Prostate gland (tissue), 2 donors: ENCODE measurements around the gene AMHR2. TPM values are rescaled to one million over a fixed set of nuclear protein-coding genes. Genes with fewer than 3 reads are reported as not detected.

Source experiments
- DNase-seq: peaks from one replicate; pipeline ENCODE4 v3.0.0-alpha.2; 2019; ENCODE audit warnings: low spot score
- H3K27ac ChIP-seq, 2 donors: fragments of 200-600 bp; sonication (generic); 2 replicates each; pipeline ENCODE4 v1.5.1; 2017 to 2019
- H3K27me3 ChIP-seq: fragments of 200-600 bp; sonication (generic); replicated peaks from 2 replicates; pipeline ENCODE4 v1.5.1; 2019; ENCODE audit not compliant: insufficient read depth
- H3K36me3 ChIP-seq, 2 donors: fragments of 200-600 bp; sonication (generic); 1 replicate in 1 of 2; 2 replicates in 1 of 2; pipeline versions ENCODE4 v1.5.1 to v1.8.1; 2017 to 2019
- H3K4me1 ChIP-seq: fragments of 200-600 bp; sonication (generic); replicated peaks from 2 replicates; pipeline ENCODE4 v1.5.1; 2019
- H3K4me3 ChIP-seq, 2 donors: fragments of 200-600 bp; sonication (generic); 2 replicates each; pipeline ENCODE4 v1.5.1; 2017 to 2019
- H3K9me3 ChIP-seq: fragments of 200-600 bp; sonication (generic); 2 replicates; pipeline ENCODE4 v1.5.1; 2017
- POLR2A ChIP-seq: fragments of 450-650 bp; IDR thresholded peaks from one replicate; pipeline ENCODE4 v1.6.1; 2016; ENCODE audit warnings: antibody characterized with exemption, mild to moderate bottlenecking
- POLR2AphosphoS5 ChIP-seq: sonication (generic); formaldehyde crosslinking; IDR thresholded peaks from one replicate; pipeline ENCODE4 v1.6.1; 2017; ENCODE audit warnings: antibody characterized with exemption
- WGBS: methylation state at CpG from one replicate; pipeline ENCODE4 v1.1.5; 2018; 5-methylcytosine and 5-hydroxymethylcytosine counted together
- intact Hi-C: fragments of 100-400 bp; cut with DNase I; formaldehyde crosslinking; loops from one replicate; pipeline ENCODE4 v1.14.2; 2022
- total RNA-seq, 2 donors: library from RNA; depleted of rRNA; stranded (reverse); fragments of >200 nt; gene quantifications; one replicate each; pipeline ENCODE4 v1.1.0, GENCODE V29; 2016
- TF ChIP-seq, protein P1 (sequence below), 4 experiments: fragments of 200-600 bp in 2 of 4; fragments of 450-650 bp in 2 of 4; sonication (generic) in 2 of 4; IDR thresholded peaks; 1 replicate in 3 of 4; 2 replicates in 1 of 4; pipeline ENCODE4 v1.5.1; 2016 to 2019; ENCODE audit warnings: antibody characterized with exemption in 4 of 4, mild to moderate bottlenecking in 2 of 4, moderate library complexity in 2 of 4

AMHR2 gene
- total RNA-seq, 2 donors from 2014 or later, result 44.5 TPM; not detected in 1

DNA sequence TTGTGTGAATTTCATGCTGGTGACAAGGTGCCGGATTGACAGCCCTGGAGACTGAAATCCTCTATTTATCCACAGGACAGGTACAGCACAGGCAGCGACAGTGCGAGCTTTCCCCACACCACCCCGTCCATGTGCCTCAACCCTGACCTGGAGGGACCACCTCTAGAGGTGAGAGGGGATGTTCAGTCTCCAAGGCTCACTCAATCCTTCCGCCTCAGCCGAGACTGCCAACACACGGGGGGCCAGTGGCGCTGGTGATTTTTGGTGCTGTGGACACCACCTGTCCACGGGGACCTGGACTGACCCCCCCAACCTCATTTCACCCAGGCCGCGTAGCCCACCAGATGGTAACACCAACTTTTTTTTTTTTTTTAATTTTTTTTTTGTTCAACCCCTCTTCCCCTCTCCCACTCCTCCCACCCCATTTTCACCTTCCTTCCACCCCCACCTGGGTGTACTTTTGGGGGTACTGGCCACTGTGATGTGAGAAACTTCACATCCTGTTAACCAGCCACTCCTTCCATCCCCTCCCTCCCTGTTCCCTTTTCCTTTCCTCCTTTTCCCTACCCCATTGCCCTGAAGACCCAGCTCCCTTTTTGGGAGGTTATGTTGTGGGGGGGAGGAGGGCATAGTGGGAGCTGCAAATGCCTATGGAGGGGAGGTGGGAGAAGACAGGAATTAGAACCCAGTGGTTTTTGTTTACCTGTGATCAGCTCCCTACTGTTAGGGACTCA, 41.2 kb downstream of the AMHR2 start:
- H3K27ac ChIP-seq, result no peak overlapping the region
- 89% methylated on average over 11 of the region's 11 CpGs for WGBS
- H3K36me3 ChIP-seq, result peaks cover 45 to 61% of the 10 kb centered on the region in 2 donors
- no peak for DNase-seq
- intact Hi-C loops, result no loop called here
- TF ChIP-seq POLR2A (no peak), POLR2AphosphoS5 (no peak)
- TF ChIP-seq, protein P1, sequence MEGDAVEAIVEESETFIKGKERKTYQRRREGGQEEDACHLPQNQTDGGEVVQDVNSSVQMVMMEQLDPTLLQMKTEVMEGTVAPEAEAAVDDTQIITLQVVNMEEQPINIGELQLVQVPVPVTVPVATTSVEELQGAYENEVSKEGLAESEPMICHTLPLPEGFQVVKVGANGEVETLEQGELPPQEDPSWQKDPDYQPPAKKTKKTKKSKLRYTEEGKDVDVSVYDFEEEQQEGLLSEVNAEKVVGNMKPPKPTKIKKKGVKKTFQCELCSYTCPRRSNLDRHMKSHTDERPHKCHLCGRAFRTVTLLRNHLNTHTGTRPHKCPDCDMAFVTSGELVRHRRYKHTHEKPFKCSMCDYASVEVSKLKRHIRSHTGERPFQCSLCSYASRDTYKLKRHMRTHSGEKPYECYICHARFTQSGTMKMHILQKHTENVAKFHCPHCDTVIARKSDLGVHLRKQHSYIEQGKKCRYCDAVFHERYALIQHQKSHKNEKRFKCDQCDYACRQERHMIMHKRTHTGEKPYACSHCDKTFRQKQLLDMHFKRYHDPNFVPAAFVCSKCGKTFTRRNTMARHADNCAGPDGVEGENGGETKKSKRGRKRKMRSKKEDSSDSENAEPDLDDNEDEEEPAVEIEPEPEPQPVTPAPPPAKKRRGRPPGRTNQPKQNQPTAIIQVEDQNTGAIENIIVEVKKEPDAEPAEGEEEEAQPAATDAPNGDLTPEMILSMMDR (IDR thresholded peaks at IDR 0.05), result no peak
- H3K9me3 ChIP-seq, result no peaks in the 10 kb centered on the region
- H3K4me1 ChIP-seq, result peaks cover 3% of the 10 kb centered on the region
- no peak overlapping the region for H3K4me3 ChIP-seq
- H3K27me3 ChIP-seq, result no peaks in the 10 kb centered on the region

DNA sequence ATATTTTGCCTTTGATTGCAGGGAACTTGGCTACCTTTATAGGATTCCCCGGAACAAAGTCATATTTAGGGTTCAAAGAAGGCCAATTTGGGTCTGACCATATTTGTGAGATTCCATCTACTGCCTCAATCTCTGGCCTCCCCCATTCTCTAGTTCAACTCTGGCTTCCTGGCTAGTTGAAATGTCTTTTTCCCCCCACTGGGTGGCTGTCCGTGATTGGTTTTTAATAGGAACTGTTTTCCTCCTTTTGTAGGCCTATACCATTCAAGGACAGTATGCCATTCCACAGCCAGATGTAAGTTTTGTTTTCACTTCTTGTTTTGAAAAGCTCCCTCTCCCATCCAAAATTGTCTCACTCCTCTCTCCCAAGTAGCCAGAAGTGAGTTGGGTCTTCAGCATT, 42.0 kb downstream of the AMHR2 start:
- Histone ChIP-seq H3K27ac (no peak overlapping the region), H3K4me3 (no peak overlapping the region), H3K9me3 (no peaks in the 10 kb centered on the region), H3K27me3 (no peaks in the 10 kb centered on the region), H3K36me3 (peaks cover 39 to 56% of the 10 kb centered on the region in 2 donors), H3K4me1 (peaks cover 3% of the 10 kb centered on the region)
- no peak for DNase-seq
- 40% methylated on average over 2 of the region's 2 CpGs for WGBS
- intact Hi-C loops, result no loop called here
- no peak for TF ChIP-seq POLR2A
- TF ChIP-seq, protein P1 (IDR thresholded peaks at IDR 0.05), result no peak

DNA sequence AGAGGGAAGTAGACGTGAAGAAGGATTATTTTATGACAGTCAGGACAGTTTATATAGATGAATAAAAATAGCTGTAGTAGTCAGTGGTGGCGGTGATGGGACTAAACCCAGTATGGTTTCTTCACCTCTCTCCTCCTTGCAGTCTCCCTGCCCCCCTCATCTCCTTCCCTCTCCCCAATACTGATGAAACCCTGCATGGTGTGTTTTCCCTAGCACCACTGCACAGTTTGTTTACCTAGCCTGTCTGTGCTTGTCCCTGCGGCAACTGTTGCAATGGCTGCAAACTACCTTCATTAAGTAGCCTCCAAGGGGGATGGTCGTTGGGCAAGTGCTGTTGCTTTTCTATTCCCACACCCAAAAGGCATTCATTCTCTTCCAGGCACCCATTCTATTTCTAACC, 43.0 kb downstream of the AMHR2 start:
- Histone ChIP-seq H3K9me3 (no peaks in the 10 kb centered on the region), H3K36me3 (peaks cover 38 to 46% of the 10 kb centered on the region in 2 donors), H3K27ac (no peak overlapping the region), H3K4me3 (no peak overlapping the region), H3K4me1 (peaks cover 3% of the 10 kb centered on the region), H3K27me3 (no peaks in the 10 kb centered on the region)
- intact Hi-C loops, result no loop called here
- peak; percentile 39 for DNase-seq
- no peak for TF ChIP-seq POLR2A
- TF ChIP-seq, protein P1 (IDR thresholded peaks at IDR 0.05), result no peak
- TF ChIP-seq POLR2AphosphoS5, result peak; percentile 25
- 42% methylated on average over 4 of the region's 4 CpGs for WGBS

DNA sequence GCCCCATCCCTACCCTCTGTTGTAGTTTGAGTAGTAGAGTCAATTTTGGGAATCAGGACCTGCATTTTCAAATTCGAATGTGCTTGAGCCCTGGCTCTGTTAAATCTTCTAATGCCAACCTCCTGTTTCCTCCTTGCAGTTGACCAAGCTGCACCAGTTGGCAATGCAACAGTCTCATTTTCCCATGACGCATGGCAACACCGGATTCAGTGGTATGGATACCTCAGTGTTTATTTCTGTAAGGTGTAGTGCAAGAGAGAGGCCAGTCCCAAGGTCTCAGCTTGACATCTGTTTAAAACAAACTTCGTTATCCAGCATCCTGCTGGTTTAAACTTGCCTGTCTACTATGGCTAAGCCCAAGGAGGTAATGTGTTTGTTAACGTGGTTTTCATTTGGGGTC, 43.4 kb downstream of the AMHR2 start:
- no peak for DNase-seq
- H3K27ac ChIP-seq, result no peak overlapping the region
- peaks cover 39 to 46% of the 10 kb centered on the region in 2 donors for H3K36me3 ChIP-seq
- peaks cover 5% of the 10 kb centered on the region for H3K4me1 ChIP-seq
- H3K27me3 ChIP-seq, result no peaks in the 10 kb centered on the region
- 61% methylated on average over 5 of the region's 5 CpGs for WGBS
- TF ChIP-seq, protein P1 (IDR thresholded peaks at IDR 0.05), result no peak
- TF ChIP-seq POLR2A (no peak), POLR2AphosphoS5 (no peak)
- no peaks in the 10 kb centered on the region for H3K9me3 ChIP-seq
- intact Hi-C loops, result no loop called here
- no peak overlapping the region for H3K4me3 ChIP-seq

DNA sequence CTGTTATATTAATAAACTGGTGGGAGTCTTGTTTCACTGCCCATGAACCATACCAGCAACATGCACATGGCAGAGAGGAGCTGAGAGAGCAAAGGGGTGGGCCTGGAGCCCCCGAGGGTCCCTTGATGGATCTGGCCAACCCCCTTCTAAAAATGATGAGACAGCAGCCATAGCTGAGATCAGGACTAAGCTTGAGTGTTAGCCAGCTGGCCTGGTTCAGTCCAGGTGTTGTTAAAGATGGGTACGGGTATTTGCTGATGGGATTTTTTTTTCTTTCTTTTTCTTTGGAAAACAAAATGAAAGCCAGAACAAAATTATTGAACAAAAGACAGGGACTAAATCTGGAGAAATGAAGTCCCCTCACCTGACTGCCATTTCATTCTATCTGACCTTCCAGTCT, 44.2 kb downstream of the AMHR2 start:
- 59% methylated on average over 2 of the region's 2 CpGs for WGBS
- Histone ChIP-seq H3K9me3 (no peaks in the 10 kb centered on the region), H3K4me3 (no peak overlapping the region), H3K36me3 (peaks cover 31 to 38% of the 10 kb centered on the region in 2 donors), H3K27me3 (no peaks in the 10 kb centered on the region), H3K4me1 (peaks cover 6% of the 10 kb centered on the region), H3K27ac (no peak overlapping the region)
- no peak for DNase-seq
- TF ChIP-seq POLR2A (no peak), POLR2AphosphoS5 (no peak)
- TF ChIP-seq, protein P1 (IDR thresholded peaks at IDR 0.05), result no peak
- intact Hi-C loops, result no loop called here
